GM12864 (cell line): ENCODE results near the gene RNF130.

Source experiments
- DNase-seq: peaks from one replicate; pipeline ENCODE4 v3.0.0-alpha.2; 2011; ENCODE audit warnings: low read depth
- H3K4me3 ChIP-seq: 2 replicates; pipeline ENCODE4 v1.5.1; 2011; ENCODE audit warnings: mild to moderate bottlenecking, low read depth, low read length, control low read depth
- CTCF ChIP-seq: IDR thresholded peaks from 2 replicates; pipeline ENCODE4 v1.5.1; 2011; ENCODE audit warnings: low read depth, mild to moderate bottlenecking, moderate library complexity, low read length, control low read depth, inconsistent platforms; ENCODE audit errors: missing control alignments

RNF130 gene

GRCh38 chr5:179974246-179974945 is 97.2 kb downstream of the RNF130 start:
- no peak for DNase-seq
- no peak overlapping the region for H3K4me3 ChIP-seq
- no peak for TF ChIP-seq CTCF

- H3K4me3 ChIP-seq = no peak overlapping the region
- TF ChIP-seq CTCF = no peak
- DNase-seq = no peak
These were observed 98.2 kb downstream of the RNF130 start for GRCh38 chr5:179973391-179973790.

GRCh38 chr5:179969110-179969509 is 102.4 kb downstream of the RNF130 start:
- no peak for TF ChIP-seq CTCF
- H3K4me3 ChIP-seq = no peak overlapping the region
- DNase-seq = no peak

GRCh38 chr5:179967489-179967888 is 104.1 kb downstream of the RNF130 start:
- DNase-seq = no peak
- H3K4me3 ChIP-seq = no peak overlapping the region
- no peak for TF ChIP-seq CTCF

DNA sequence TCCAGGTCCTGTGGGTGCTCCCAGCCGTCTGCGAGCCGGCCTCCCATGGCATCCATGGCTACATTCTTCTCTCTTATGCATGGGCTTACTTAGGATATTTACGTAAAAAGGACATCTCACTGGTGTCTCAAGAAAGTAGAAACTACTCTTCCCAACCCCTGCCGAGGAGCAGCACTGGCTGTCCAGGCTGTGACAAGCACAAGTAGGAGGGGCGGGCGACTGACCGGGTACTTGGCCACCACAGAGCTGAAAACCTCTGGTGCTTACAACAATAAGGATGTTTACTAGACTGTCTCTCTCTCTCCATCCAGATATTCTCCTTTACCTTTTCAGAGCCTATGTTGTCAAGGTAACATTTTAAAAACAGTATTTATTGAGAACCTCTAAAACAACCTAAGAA is 107.5 kb downstream of the RNF130 start:
- H3K4me3 ChIP-seq = no peak overlapping the region
- no peak for TF ChIP-seq CTCF
- no peak for DNase-seq

DNA sequence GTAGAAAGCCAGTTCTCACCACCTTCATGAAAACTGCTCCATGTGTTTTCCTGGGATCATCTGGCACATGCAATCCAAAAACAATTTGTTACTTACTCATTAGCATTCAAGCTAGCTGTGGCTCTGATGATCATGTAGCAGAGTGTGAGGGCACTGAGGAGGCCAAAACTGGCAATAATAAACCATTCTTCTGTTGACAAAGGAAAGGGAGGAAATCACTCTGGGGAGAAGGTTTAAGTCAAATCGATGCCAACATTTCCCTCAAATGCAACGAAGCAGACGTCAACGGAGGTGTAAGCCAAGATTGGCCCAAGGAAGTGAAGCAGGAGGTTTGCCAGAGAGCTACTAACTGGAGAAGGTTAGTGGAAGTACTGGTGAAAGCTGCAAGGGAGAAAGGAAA is 108.2 kb downstream of the RNF130 start:
- H3K4me3 ChIP-seq = no peak overlapping the region
- no peak for DNase-seq
- no peak for TF ChIP-seq CTCF

- H3K4me3 ChIP-seq = no peak overlapping the region
- TF ChIP-seq CTCF = no peak
- no peak for DNase-seq
These were observed 111.2 kb downstream of the RNF130 start for GRCh38 chr5:179960204-179960831.
